Fibroblast of lung (primary cell): ENCODE measurements around the gene CTRB2.

Experiments used
- EZH2 ChIP-seq: IDR thresholded peaks from 2 replicates; pipeline ENCODE4 v1.5.1; 2012; ENCODE audit warnings: low read length, control low read depth, mild to moderate bottlenecking; ENCODE audit errors: missing control alignments
- TF ChIP-seq, protein P1 (sequence below), 2 donors: IDR thresholded peaks in 1 of 2; conservative IDR thresholded peaks in 1 of 2; 1 replicate in 1 of 2; 2 replicates in 1 of 2; pipeline ENCODE4 v1.5.1; 2011 to 2012; ENCODE audit warnings: low read length in 2 of 2, control low read depth in 1 of 2, inconsistent platforms in 1 of 2, low read depth in 1 of 2, mild to moderate bottlenecking in 1 of 2

GRCh38 chr16:75196836-75197235 lies 10.1 kb downstream of the CTRB2 start:
- TF ChIP-seq, protein P1, sequence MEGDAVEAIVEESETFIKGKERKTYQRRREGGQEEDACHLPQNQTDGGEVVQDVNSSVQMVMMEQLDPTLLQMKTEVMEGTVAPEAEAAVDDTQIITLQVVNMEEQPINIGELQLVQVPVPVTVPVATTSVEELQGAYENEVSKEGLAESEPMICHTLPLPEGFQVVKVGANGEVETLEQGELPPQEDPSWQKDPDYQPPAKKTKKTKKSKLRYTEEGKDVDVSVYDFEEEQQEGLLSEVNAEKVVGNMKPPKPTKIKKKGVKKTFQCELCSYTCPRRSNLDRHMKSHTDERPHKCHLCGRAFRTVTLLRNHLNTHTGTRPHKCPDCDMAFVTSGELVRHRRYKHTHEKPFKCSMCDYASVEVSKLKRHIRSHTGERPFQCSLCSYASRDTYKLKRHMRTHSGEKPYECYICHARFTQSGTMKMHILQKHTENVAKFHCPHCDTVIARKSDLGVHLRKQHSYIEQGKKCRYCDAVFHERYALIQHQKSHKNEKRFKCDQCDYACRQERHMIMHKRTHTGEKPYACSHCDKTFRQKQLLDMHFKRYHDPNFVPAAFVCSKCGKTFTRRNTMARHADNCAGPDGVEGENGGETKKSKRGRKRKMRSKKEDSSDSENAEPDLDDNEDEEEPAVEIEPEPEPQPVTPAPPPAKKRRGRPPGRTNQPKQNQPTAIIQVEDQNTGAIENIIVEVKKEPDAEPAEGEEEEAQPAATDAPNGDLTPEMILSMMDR (conservative IDR thresholded peaks at IDR 0.05 in 1 of 2, IDR thresholded peaks at IDR 0.05 in 1 of 2; ENCODE audit: low read depth in 1 of 2, low read length in 2 of 2): no peak
- TF ChIP-seq EZH2: no peak
